Femur (tissue), 1 donor: ENCODE results near the gene MOXD1.

ENCODE experiments used
- DNase-seq: peaks from one replicate; pipeline ENCODE4 v3.0.0-alpha.2; 2017

MOXD1 gene

DNA sequence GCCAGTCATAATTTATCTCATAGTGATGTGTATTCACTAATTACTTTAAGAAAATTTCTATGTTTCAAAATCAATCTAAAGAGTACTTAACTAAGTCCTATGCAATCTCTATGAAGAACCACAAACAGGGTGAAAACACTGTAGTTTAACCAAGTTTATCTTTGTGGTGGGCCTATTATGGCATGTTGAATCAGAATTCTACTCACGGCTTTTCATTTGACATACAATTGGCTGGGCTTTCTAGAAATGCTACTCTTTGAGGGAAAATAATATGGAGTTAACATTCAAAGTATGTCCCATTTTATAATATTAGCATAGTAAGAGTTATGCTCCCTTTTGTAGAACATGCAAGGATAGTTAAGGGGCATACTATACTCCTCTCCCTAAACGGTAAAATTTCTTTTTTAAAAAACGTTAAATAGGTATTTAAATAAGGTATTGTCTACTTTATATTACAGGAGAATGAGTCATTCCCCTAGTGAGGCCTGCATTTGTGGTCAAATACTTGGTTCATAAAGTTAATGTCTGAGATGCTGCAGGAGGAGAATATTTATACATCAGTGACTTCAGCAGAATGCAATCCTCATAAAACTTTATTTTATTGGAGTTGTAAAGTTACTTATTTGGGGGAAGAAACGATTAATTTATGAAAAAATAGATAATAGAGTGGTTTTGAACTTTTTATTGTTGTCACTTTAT lies 1.8 kb downstream of the MOXD1 start:
- DNase-seq: no peak

DNA sequence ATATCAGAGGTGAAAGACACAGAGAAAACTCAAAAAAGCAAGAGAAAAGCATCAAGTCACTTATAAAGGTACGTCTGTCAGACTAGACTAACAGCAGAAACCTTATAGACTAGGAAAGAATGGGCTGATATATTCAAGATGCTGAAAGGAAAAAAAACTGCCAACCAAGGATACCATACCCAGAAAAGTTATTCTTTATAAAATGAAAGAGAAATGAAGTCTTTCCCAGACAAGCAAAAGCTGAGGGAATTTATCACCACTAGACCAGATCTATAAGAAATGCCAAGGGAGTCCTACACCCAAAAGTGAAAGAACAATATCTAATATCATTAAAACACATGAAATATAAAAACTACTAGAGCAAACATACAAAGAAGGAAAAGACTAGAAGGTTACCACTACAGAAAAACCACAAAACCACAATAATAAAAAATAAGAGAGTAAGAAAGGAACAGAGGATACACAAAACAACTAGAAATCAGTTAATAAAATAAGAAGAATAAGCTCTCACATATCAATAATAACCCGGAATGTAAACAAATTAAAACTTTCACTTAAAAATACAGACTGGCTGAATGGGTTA lies 6.2 kb downstream of the MOXD1 start:
- DNase-seq: no peak

DNA sequence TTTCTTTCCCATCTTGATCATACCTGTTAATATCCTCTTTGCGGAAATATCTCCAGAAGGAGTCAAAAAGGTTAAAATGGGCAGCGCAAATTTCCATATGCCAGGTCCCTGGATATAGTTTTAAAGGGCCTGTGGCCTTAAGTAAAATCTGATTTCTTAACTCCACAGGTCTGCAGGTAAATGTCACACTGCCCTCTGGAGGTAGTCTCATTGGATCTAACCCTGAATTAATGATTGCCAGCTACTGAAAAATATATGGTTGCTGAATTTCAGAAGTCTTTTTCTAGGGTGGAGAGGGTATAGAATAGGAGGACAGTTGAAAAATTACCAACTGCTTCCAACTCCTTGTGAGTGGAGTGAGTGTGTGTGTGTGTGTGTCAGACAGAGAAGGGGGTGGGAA lies 8.5 kb downstream of the MOXD1 start:
- no peak for DNase-seq

DNA sequence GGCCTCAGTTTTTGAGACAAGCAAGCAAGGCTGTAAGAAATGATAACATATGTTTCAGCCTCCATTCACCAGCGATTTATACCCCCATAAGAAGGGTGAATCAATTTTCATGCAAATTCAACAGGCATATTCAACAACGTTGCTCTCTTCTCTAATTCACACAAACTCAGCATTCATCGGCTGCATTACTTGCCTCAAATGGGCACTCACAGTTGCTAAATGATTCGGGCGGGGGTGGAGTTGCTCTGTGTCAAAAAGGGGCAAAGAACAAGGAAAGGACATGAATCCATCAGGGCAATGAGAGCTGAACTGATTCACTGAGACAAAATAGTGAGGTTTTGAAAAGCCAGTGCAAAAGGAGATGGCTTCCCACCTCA lies 9.0 kb downstream of the MOXD1 start:
- no peak for DNase-seq

DNA sequence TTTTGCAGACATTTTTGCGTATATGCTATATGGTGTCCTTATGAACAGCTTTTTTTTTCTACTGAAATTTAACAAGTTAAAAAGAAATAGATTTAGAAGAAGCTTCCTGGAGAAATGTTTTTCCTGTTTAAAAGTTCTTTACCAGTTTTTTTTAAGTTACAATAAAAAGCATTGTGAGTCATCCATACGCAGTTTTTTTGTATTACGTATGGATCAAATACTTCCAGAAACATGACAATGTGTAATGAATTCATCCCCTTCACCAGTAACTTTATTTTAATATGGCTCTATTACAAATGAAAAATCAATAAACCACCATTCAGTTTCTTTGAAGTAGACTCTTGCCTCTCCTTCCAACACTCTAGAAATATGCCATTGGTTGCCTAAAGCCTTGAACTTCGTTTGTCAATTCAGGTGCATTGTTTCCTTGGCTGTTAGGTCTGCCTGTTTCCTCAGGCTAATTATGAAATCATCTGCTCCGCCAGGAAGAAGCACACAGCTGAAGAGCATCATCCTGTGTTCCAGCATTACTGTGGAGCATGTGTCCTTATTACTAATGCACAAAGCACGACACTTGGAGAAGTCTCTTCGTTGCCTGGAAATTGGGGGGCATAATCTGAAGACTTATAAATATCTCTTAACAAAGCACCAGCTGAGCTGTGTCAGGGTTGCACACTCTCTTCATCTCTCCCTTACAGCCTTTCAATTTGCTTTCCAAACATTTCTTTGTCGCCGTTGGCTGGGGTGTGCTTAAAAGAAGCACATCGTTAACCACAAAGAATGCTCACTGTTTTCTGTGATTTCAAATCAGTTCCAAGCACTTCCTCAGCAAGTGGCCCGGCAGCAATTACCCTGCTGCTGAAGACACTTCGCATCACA lies 9.6 kb downstream of the MOXD1 start:
- DNase-seq: no peak

DNA sequence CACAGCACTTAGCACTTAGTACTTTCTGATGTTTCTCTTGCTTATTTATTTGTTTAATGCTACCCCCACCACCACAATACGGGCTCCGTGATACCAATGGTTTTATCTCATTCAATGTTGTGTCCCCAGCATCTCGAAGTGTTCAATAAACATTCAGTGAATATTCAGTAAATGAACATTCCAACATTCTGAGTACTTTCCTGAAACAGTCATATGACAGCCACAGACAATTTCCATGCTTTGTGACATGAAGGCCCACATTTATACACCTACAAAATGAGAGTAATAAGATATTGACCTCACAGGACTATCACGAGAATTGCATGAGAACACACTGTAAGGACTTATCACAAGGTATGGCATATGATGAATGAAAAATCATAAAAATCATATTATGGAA lies 10.8 kb downstream of the MOXD1 start:
- DNase-seq: no peak

DNA sequence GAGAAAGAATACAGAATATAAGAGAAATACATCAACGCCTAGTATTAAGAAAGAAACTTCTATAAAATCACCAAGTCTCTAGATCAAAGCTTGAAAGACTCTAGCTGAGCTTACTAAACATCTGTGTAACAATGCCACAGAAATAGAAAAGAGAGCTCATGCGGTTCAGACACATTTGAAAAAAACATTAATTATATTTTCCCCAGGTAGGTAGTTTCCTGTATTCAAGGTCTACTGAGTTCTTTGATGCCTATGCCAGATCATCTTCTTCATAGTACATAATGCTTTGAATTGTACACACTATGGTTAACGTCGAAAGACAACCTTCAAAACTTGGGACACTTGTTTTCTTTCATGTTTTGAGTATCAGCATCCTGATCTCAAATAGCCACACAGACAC lies 11.3 kb downstream of the MOXD1 start:
- no peak for DNase-seq

DNA sequence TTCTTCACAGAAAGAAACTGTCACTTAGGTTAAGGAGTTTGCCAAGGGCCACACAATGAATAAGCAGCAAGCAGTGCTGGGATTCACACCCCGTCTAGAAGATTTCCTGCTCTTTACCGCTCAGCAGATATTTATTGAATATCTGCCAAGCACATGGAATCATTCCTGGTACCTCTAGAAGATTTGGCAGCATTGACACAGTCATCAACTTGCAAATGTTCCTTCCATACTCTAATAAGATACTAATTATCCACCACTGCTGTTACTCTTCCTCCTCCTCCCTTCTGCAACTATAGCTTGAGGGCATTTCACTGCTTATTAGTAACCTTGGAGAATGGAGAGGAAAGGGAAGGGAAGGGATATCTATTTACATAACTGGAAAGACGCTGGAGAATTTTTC lies 13.0 kb downstream of the MOXD1 start:
- DNase-seq: no peak

DNA sequence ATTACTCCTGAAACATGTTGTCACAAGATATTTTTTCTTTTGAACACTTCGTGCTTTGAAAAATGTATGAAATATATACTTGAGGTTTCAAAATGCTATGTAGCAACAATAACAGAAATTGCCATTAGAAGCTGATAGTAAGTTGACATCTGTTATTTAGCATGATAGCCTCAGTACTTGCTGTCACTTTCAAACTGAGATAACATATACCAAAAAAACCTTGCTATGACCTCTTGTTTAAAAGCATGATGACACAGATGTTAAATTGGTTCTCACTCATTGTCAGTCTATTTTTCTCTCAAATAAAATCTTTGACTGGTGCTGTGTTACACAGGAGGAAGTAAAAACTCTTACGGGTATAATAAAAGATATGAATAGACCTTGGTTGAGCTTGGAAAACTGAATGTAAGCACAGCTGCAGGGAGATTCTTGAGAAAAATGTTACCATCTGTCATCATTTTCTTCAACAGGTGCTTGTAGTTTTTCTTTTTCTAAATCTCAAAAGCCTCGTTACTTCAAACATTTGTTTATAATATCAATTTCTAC lies 18.6 kb downstream of the MOXD1 start:
- no peak for DNase-seq

DNA sequence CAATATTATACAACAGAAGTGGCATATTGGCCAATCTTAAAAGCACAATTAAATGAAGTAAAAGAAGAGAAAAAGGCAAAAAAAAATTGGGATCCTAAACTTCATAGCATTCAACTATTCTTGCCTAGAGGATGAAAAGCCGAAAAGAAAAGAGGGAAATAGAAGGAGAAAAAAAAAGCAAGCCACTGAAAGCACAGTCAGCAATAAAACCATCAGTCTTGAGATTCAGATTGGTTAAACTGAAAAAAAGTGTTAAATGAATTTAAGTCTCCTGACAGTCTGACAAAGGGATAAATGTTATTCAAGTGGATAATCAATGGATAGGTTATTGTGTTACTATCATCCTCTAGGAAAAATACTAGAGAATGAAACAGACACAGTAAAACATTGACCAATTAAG lies 19.9 kb downstream of the MOXD1 start:
- no peak for DNase-seq

DNA sequence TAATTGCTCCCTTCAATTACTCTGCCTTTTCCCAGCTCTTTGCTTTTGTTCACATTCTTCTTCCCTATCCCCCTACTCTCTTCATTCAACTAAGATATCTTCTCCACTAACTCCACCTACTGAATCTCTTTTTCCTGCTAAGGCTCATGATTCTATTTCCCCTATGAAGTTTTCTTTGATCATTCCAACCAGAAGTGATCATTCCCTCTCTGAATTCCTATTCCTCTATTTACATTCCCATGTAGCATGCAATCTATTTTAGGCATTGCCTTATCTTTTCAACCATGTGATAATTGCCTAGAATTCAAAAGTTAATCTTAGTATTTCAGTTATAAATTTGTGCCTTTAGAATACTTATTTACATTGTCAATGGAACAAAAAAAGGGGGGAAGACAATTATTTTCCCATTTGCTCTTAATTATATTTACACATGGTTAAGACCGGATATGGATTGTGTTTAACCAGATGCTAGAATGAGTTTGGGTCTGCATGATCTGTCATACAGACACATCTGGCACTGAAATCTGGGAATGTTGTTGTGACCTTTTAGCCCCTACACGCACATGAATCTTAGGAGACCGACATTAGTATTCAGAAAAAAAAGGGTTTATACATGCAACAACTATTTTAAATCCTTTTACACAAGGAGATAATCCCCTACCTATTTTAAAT lies 20.8 kb downstream of the MOXD1 start:
- no peak for DNase-seq

DNA sequence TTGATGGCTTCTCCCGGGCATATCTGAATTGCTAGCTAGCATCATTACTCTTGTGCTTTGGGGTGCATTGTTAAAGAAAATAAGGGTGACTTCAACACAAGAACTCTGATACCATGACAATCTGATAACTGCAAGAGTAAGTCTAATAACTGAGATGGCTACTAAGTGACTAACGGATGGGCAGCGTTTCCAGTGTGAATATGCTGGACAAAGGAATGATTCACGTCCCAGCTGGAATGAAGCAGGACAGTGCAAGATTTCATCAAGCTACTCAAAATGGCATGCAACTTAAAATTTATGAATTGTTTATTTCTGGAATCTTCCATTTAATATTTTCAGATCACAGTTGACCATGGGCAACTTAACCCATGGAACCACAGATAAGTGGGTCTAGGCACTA lies 31.7 kb downstream of the MOXD1 start:
- no peak for DNase-seq

DNA sequence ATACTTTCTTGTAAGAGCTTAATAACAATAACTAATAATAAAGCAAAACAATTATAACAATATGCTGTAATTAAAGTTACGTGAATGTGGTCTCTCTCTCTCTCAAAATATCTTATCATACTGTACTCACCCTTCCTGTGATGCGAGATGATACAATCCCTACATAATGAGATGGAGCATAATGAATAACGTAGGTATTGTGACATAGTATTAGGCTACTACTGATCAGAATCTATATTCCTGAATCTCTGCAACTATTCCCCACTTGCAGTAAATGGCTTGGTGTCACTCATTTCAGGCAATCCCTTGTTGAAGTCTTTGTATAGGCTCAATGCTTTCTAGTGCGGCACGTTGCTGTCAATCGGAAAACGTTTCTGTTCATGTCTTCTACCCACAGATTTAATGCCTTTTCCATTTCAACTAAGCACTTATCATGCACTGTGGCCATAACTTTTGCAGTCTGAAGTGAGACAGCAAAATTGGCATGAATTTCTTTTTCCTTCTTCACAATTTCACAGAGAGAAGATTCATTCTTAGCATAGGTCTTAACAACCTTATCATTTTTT lies 32.3 kb downstream of the MOXD1 start:
- no peak for DNase-seq

DNA sequence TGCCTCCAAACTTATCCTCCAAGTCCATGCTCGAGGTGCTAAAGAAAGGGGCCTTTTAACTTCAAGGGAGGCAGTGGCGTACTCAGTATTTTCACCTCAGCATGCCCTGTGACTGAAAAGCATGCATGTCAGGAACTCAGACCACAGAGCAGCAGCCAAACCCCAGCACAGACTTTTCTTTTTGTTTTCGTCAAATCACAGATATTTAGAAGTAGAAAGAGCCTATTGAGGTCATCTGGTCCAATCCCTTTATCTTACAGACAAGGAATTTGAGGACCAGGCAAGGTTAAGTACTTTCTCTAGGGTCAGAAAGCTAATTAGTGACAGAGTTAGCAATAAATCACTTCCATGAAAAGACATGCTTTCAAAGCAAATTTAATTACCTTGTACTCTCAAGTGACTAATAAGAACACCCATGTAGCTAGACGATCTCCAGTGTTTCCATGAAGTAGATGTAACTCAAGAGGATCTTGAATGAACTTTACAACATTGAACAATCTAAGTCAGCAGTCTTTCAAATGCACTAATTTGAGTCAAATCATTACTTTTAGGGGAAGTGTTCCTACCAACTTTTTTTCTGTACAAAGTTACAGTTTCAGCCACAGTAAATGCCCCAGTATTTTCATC lies 35.9 kb downstream of the MOXD1 start:
- DNase-seq: no peak

DNA sequence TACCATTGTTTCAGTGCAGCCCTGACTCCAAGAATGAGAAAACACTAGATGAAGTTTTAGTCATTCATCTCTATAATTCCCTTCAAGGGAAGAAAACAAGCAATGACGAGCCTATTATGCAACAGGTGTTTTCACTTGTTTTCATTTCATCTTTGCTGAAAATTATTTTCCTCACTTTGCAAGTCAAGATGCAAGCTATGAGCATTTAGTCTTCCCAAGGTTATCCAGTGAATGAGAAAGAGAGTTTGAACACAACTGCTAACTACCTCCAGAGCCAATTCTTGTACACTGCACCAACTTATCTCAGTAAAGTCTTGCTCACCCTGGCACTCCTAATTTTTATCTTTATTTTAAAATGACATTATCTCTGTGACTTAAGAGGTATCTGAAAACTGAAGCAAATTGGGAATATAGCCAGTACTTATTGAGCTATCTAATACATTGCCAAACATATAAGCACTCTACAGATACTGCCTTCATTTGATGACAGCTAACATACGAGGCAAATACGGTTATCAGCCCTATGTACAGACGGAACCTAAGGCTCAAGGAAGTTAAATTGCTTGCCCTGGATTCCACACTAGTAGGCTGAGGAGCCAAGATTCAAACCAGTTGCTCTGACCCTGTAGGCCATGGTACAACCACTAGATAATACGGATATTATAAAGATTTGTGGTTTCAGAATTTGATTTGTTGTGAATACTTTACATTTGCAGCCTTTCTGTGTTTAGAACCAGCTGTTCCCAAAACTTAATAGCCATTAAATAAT lies 36.8 kb downstream of the MOXD1 start:
- no peak for DNase-seq

DNA sequence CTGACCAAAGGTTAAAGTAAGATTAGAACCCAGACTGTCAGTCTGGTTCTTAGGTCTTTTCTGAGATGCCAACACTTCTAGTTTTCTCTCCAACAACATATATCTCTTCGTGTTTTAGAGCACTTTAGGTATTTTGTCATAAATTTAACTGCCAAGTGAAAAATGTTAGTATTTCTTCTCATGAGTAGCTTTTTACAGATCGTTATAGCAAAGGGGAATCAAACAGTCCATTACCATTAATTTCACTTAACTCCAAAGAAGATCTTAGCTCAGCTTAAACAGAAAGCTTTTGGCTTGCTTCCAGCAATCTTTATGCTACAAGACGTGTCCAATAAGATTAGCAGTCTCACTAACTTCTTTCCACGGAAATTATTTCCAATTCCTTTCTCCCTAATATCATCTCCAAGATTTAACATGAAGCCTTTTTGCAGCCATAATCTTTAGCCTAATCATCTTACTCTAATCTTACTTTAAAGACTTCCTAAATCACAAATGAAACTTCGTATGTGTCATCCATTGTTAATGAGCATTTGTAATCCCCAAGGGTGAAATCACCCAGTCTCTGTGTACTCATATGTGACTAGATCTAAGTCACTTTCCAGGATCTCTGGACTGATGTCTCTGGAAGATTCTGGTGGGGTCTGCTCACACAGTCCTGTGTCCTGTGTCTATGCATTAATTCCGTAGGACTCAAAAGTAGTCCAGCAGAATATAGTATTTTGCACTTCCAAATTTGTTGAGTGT lies 38.7 kb downstream of the MOXD1 start:
- no peak for DNase-seq

DNA sequence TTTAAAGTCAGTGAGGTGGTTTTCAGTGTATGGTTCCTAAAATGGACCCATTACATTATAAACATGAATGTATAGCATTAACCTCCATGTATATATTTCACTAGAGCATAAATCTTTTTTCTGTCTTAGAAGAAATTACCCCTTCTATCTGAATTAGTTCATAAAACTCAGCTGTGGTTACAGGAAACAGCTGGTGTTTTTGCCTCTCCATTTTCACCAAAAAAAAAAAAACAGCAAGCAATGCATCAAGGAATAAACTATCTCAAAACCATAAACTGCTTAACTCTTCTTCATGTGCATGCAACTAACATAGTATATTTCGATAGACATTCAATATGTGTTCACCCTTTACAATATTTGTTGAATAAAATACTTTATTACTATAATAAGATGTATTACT lies 40.2 kb downstream of the MOXD1 start:
- DNase-seq: no peak

DNA sequence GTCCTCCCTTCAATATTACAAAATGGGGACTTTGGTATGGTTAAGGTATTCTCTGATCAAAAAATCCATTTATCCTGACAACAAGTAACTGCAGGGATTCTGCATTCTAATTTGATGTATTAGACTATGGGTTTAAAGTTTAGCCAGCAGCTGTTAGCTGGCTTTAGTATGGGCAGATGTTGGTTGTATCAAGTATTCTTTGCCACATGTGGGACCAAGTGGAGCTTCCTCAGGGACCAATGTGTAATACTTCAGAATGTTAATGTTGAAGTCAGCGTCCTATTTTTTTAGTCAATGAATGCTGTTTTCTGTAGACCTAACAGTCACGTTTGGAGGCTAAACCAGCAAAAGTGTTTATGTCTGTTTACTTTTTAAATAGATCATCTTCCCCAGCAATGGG lies 41.4 kb downstream of the MOXD1 start:
- no peak for DNase-seq

DNA sequence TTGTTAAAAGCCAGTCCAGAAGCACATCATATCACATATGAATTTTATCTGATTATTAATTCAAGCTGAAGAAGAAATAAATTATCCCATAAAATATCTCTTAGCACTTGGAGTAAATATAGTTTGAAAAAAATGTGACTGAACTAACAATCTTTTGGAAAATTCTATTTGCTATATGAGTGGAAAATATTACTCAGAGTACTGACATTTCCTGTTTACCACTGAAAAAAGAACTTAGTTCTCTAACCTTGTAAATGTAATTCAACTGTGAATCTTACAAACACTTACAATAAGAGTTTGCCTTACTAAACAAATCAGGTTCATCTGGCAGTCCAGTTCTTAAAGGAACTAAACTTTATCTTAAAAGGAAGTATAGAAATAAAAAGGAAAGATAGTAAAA lies 44.2 kb downstream of the MOXD1 start:
- DNase-seq: no peak

DNA sequence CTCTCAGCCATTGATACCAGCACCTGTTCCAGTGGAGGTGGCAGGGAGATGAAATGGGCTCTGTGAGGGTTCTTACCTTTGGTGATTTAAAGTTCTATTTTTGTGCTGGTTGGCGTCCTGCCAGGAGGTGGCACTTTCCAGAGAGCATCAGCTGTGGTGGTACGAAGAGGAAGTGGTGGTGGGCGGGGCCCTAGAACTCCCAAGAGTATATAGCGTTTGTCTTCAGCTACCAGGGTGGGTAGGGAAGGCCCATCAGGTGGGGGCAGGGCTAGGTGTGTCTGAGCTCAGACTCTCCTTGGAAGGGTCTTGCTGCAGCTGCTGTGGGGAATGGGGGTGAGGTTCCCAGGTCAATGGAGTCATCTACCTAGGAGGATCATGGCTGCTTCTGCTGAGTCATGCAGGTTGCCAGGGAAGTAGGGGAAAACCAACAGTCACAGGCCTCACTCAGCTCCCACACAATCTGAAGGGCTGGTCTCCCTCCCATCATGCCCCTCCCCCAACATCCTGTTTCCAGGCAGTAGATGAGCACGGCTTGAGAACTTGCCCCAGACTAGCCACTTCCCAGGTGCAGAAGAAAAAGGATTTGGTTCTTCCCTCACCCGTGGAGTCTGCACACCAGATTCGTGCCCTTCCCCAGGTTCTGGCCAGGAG lies 46.6 kb downstream of the MOXD1 start:
- peak; percentile 39 for DNase-seq
